ENCODE measurements around the gene PFN2. TPM values are rescaled to one million over a fixed set of nuclear protein-coding genes. Genes with fewer than 3 reads are reported as not detected.
A peak's percentile ranks its signal among the peaks of the same experiment; 100 is the strongest.

Gene PFN2
- total RNA-seq, 4 donors from 2014 or later, result 96.1 to 114 (median 111) TPM

- H3K9me3 ChIP-seq, result no peaks in the 10 kb centered on the region
- peak overlapping the region in 1 of 3 donors; percentile 88 for H3K4me3 ChIP-seq (replicated peaks in 1 of 3)
- intact Hi-C loops (cut with DNase I), result loop anchor here (5.0 kb wide), 1 partner anchor 214 kb away; no protein-coding TSS in a partner anchor
- H3K4me1 ChIP-seq, result peaks cover 6 to 12% of the 10 kb centered on the region in 2 donors
- WGBS, 2 donors, result 51 to 64% methylated on average over 8 of the region's 8 CpGs
- no peak overlapping the region for H3K27ac ChIP-seq
- no peaks in the 10 kb centered on the region for H3K36me3 ChIP-seq
- TF ChIP-seq, protein P1, sequence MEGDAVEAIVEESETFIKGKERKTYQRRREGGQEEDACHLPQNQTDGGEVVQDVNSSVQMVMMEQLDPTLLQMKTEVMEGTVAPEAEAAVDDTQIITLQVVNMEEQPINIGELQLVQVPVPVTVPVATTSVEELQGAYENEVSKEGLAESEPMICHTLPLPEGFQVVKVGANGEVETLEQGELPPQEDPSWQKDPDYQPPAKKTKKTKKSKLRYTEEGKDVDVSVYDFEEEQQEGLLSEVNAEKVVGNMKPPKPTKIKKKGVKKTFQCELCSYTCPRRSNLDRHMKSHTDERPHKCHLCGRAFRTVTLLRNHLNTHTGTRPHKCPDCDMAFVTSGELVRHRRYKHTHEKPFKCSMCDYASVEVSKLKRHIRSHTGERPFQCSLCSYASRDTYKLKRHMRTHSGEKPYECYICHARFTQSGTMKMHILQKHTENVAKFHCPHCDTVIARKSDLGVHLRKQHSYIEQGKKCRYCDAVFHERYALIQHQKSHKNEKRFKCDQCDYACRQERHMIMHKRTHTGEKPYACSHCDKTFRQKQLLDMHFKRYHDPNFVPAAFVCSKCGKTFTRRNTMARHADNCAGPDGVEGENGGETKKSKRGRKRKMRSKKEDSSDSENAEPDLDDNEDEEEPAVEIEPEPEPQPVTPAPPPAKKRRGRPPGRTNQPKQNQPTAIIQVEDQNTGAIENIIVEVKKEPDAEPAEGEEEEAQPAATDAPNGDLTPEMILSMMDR (IDR thresholded peaks at IDR 0.05), result no peak
- no peak for TF ChIP-seq POLR2A (IDR thresholded peaks at IDR 0.05)
- DNase-seq, result no peak
- no peaks in the 10 kb centered on the region for H3K27me3 ChIP-seq
Observed at GRCh38 chr3:149968216-149968615, 2.5 kb downstream of the PFN2 start.

DNA sequence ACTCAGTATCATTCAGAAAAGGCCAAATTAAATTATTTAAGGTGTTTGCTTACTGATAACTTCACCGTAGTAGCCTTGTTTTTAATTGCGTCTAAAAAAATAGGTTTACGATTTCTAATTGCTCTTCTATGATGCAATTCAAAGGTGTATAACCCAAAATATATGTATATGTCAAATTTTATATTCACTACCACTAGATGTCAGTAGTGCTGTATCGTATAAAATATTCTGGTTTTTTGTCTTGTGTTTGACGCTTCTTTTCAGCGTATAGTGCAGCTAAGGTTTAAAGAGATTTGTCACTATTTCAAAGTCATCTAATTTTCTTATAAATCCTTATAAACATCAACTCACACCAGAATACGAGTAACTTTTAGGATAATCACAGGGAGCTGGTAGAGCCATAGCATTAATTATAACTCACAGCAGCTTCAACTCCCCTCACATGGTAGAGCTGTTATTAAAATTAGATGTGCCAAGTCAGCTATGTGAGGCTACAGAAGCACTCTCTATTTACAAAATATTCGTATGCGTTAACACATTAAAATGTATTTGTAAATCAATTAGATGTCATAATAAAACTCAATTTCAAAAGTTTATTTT is 3.5 kb downstream of the PFN2 start:
- H3K9me3 ChIP-seq, result no peaks in the 10 kb centered on the region
- no peaks in the 10 kb centered on the region for H3K36me3 ChIP-seq
- no peaks in the 10 kb centered on the region for H3K27me3 ChIP-seq
- no peak overlapping the region for H3K27ac ChIP-seq
- H3K4me1 ChIP-seq, result peaks cover 6 to 12% of the 10 kb centered on the region in 2 donors
- WGBS, 2 donors, result 27 to 28% methylated on average over 9 of the region's 9 CpGs
- TF ChIP-seq POLR2A (IDR thresholded peaks at IDR 0.05), result no peak
- TF ChIP-seq, protein P1 (IDR thresholded peaks at IDR 0.05), result peak in 5 of 6 experiments; percentile 37 to 76 (median 64)
- H3K4me3 ChIP-seq (replicated peaks in 1 of 3), result no peak overlapping the region
- intact Hi-C loops (cut with DNase I), result loop anchor here (5.0 kb wide), 1 partner anchor 215 kb away; no protein-coding TSS in a partner anchor
- no peak for DNase-seq

GRCh38 chr3:149965278-149965677 is 5.4 kb downstream of the PFN2 start:
- intact Hi-C loops (cut with DNase I), result loop anchor here (5.0 kb wide), 1 partner anchor 217 kb away; no protein-coding TSS in a partner anchor
- Histone ChIP-seq H3K27me3 (no peaks in the 10 kb centered on the region), H3K27ac (no peak overlapping the region), H3K4me3 (replicated peaks in 1 of 3) (no peak overlapping the region), H3K9me3 (no peaks in the 10 kb centered on the region), H3K36me3 (no peaks in the 10 kb centered on the region), H3K4me1 (peaks cover 6 to 12% of the 10 kb centered on the region in 2 donors)
- no peak for DNase-seq
- TF ChIP-seq, protein P1 (IDR thresholded peaks at IDR 0.05), result no peak
- TF ChIP-seq POLR2A (IDR thresholded peaks at IDR 0.05), result no peak

GRCh38 chr3:149964291-149964690 is 6.4 kb downstream of the PFN2 start:
- Histone ChIP-seq H3K36me3 (no peaks in the 10 kb centered on the region), H3K9me3 (no peaks in the 10 kb centered on the region), H3K27me3 (no peaks in the 10 kb centered on the region), H3K27ac (no peak overlapping the region), H3K4me3 (replicated peaks in 1 of 3) (no peak overlapping the region), H3K4me1 (peaks cover 6 to 12% of the 10 kb centered on the region in 2 donors)
- no peak for DNase-seq
- no peak for TF ChIP-seq POLR2A (IDR thresholded peaks at IDR 0.05)
- TF ChIP-seq, protein P1 (IDR thresholded peaks at IDR 0.05), result no peak
- intact Hi-C loops (cut with DNase I), result no loop called here

- no peaks in the 10 kb centered on the region for H3K36me3 ChIP-seq
- no peak overlapping the region for H3K4me3 ChIP-seq (replicated peaks in 1 of 3)
- no peak overlapping the region for H3K27ac ChIP-seq
- TF ChIP-seq, protein P1 (IDR thresholded peaks at IDR 0.05), result no peak
- no peak for TF ChIP-seq POLR2A (IDR thresholded peaks at IDR 0.05)
- no peaks in the 10 kb centered on the region for H3K27me3 ChIP-seq
- H3K9me3 ChIP-seq, result no peaks in the 10 kb centered on the region
- DNase-seq, result no peak
- intact Hi-C loops (cut with DNase I), result no loop called here
- WGBS, 2 donors, result 93 to 95% methylated on average over 2 of the region's 2 CpGs
- H3K4me1 ChIP-seq, result peaks cover under 1 to 9% of the 10 kb centered on the region in 2 donors
Observed at GRCh38 chr3:149963485-149963884, 7.2 kb downstream of the PFN2 start.
